K562 (cell line): ENCODE measurements around the gene CCN5. TPM values are rescaled to one million over a fixed set of nuclear protein-coding genes. Genes with fewer than 3 reads are reported as not detected.

ENCODE experiments used
- CBX3 ChIP-seq, 2 experiments: IDR thresholded peaks; 1 replicate in 1 of 2; 2 replicates in 1 of 2; pipeline ENCODE4 v1.6.1; 2012; ENCODE audit warnings: inconsistent platforms in 2 of 2, low read length in 2 of 2, borderline replicate concordance in 1 of 2, control low read depth in 1 of 2
- GTF2B ChIP-seq: IDR thresholded peaks from 2 replicates; pipeline ENCODE4 v1.6.1; 2011; ENCODE audit not compliant: insufficient read length; ENCODE audit errors: extremely low read depth
- LEF1 ChIP-seq: fragments of 450-650 bp; IDR thresholded peaks from 2 replicates; pipeline ENCODE4 v1.6.1; 2016; ENCODE audit warnings: mild to moderate bottlenecking
- MNT ChIP-seq, 2 experiments: fragments of 450-650 bp; conservative IDR thresholded peaks; 2 replicates each; pipeline ENCODE4 v1.6.1; 2017; ENCODE audit warnings: mild to moderate bottlenecking in 2 of 2, moderate library complexity in 2 of 2
- PURB ChIP-seq: sonication (generic); formaldehyde crosslinking; IDR thresholded peaks from 2 replicates; pipeline ENCODE4 v1.9.0; 2021; ENCODE audit warnings: low read depth, mild to moderate bottlenecking, missing genetic modification reagents
- SMARCC2 ChIP-seq: fragments of 450-650 bp; IDR thresholded peaks from 2 replicates; pipeline ENCODE4 v1.6.1; 2017; ENCODE audit warnings: antibody characterized with exemption, moderate library complexity, mild to moderate bottlenecking, low read depth
- TAF1 ChIP-seq: IDR thresholded peaks from 2 replicates; pipeline ENCODE4 v1.6.1; 2011; ENCODE audit warnings: mild to moderate bottlenecking, low read length, moderate library complexity; ENCODE audit not compliant: insufficient read depth, control insufficient read depth, severe bottlenecking; ENCODE audit errors: extremely low read depth
- ZFP1 ChIP-seq: fragments of 450-650 bp; formaldehyde crosslinking; IDR thresholded peaks from 2 replicates; pipeline ENCODE4 v1.4.0; 2020; ENCODE audit warnings: mild to moderate bottlenecking, mixed read lengths
- ZKSCAN3 ChIP-seq: fragments of 250-450 bp; sonication (Bioruptor Pico); IDR thresholded peaks from 2 replicates; pipeline ENCODE4 v1.4.0; 2020
- ZNF589 ChIP-seq: fragments of 200-800 bp; sonication (Bioruptor generic); IDR thresholded peaks from 2 replicates; pipeline ENCODE4 v1.6.1; 2016; ENCODE audit warnings: low read depth, missing genetic modification characterization, missing compliant biosample characterization
- polyA plus RNA-seq, 8 experiments: library from polyadenylated mRNA; depleted of rRNA in 4 of 8; stranded (reverse) in 5 of 8; unstranded in 3 of 8; fragments of >200 nt; fragmentation: Nextera tagmentation in 2 of 8; fragmentation: Illumina TruSeq in 1 of 8; extraction: Ambion mirVana in 2 of 8; extraction: Trizol in 1 of 8; gene quantifications; 2 replicates each; pipeline versions ENCODE4 v1.2.1 to v1.2.3, GENCODE V29; 2011 to 2014; ENCODE audit warnings: inconsistent platforms in 1 of 8, missing spikeins in 1 of 8
- total RNA-seq, 7 experiments: library from RNA; depleted of rRNA in 6 of 7; stranded (reverse); fragments of >200 nt in 6 of 7; fragmentation: Illumina TruSeq in 2 of 7; extraction: Trizol in 2 of 7; gene quantifications; 2 replicates each; pipeline versions ENCODE4 v1.2.1 to v1.2.3, GENCODE V29; 2011 to 2021; ENCODE audit warnings: low replicate concordance in 1 of 7
- TF ChIP-seq, protein P1 (sequence below), 3 experiments: fragments of 200-800 bp in 1 of 3; fragments of 250-450 bp in 1 of 3; fragments of 450-650 bp in 1 of 3; sonication (Bioruptor Pico) in 1 of 3; sonication (Bioruptor generic) in 1 of 3; formaldehyde crosslinking in 1 of 3; IDR thresholded peaks; 2 replicates each; pipeline versions ENCODE4 v1.6.1 to v1.8.0; 2016 to 2022; ENCODE audit warnings: mild to moderate bottlenecking in 2 of 3, missing genetic modification characterization in 2 of 3, missing compliant biosample characterization in 1 of 3, moderate library complexity in 1 of 3
- TF ChIP-seq, protein P2 (sequence below): sonication (generic); formaldehyde crosslinking; IDR thresholded peaks from 2 replicates; pipeline ENCODE4 v1.5.0; 2020; ENCODE audit warnings: missing genetic modification reagents
- TF ChIP-seq, protein P3 (sequence below), 2 experiments: fragments of 450-650 bp; IDR thresholded peaks; 2 replicates each; pipeline ENCODE4 v1.6.1; 2018; ENCODE audit warnings: mild to moderate bottlenecking in 2 of 2, low read depth in 1 of 2; ENCODE audit not compliant: partially characterized antibody in 2 of 2

Gene CCN5
- total and polyA plus RNA-seq, 9 of the 15 experiments (the other 6 are each of a cell fraction or from before 2014, with no cell fraction given): not detected

DNA sequence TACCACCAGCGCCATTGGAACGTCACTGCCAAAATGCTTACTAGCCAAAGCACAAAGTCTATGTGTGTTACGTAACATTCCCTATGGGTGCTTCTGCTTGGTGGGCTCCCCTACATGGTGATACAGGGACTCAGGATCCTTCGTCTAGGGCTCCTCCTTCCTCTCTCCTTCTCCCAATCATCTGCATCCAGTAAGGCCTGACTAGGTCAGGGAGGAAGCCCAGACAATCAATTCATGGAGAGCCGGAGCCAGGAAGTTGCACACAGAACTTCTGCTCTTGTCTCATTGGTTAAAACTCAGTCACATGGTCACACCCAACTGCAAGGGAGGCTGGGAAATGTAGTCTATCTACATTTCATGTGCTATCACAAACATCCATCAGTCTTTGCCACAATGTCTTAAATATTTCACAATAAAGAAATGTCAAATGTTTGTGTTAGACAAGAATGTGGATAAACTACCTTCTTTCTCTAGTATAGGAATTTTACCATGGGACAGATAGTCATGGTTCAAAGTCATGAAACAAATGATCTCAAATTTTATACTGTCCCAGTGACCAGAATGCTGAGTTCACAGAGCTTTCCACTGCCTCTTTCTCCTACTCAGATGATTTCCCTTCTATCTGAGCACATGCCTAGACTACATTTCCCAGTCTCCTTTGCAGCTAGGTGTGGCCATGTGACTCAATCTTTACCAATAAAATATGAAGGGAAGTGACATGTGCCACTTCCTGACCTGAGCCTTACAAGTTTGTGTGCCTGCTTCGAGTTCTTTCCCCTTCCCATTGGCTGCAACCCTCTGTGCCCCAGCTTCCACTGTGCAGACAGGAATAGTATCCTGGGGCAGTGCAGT is 21.2 kb downstream of the CCN5 start (continued):
- TF ChIP-seq, protein P1, sequence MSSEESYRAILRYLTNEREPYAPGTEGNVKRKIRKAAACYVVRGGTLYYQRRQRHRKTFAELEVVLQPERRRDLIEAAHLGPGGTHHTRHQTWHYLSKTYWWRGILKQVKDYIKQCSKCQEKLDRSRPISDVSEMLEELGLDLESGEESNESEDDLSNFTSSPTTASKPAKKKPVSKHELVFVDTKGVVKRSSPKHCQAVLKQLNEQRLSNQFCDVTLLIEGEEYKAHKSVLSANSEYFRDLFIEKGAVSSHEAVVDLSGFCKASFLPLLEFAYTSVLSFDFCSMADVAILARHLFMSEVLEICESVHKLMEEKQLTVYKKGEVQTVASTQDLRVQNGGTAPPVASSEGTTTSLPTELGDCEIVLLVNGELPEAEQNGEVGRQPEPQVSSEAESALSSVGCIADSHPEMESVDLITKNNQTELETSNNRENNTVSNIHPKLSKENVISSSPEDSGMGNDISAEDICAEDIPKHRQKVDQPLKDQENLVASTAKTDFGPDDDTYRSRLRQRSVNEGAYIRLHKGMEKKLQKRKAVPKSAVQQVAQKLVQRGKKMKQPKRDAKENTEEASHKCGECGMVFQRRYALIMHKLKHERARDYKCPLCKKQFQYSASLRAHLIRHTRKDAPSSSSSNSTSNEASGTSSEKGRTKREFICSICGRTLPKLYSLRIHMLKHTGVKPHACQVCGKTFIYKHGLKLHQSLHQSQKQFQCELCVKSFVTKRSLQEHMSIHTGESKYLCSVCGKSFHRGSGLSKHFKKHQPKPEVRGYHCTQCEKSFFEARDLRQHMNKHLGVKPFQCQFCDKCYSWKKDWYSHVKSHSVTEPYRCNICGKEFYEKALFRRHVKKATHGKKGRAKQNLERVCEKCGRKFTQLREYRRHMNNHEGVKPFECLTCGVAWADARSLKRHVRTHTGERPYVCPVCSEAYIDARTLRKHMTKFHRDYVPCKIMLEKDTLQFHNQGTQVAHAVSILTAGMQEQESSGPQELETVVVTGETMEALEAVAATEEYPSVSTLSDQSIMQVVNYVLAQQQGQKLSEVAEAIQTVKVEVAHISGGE (CRISPR knock-in tag; IDR thresholded peaks at IDR 0.05): peak in 1 of 3 experiments; percentile 91; a peak in 2 of 6 replicates
- TF ChIP-seq CBX3 (IDR thresholded peaks at IDR 0.05; ENCODE audit: borderline replicate concordance in 1 of 2, low read length in 2 of 2) (no peak; a peak in 1 of 3 replicates), GTF2B (no peak), PURB (no peak), ZFP1 (CRISPR knock-in tag) (no peak), SMARCC2 (no peak), ZKSCAN3 (CRISPR knock-in tag) (no peak), LEF1 (no peak), TAF1 (no peak), MNT (conservative IDR thresholded peaks at IDR 0.05) (no peak), ZNF589 (CRISPR knock-in tag) (no peak)
- TF ChIP-seq, protein P2, sequence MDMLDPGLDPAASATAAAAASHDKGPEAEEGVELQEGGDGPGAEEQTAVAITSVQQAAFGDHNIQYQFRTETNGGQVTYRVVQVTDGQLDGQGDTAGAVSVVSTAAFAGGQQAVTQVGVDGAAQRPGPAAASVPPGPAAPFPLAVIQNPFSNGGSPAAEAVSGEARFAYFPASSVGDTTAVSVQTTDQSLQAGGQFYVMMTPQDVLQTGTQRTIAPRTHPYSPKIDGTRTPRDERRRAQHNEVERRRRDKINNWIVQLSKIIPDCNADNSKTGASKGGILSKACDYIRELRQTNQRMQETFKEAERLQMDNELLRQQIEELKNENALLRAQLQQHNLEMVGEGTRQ (CRISPR knock-in tag): peak; percentile 96
- TF ChIP-seq, protein P3, sequence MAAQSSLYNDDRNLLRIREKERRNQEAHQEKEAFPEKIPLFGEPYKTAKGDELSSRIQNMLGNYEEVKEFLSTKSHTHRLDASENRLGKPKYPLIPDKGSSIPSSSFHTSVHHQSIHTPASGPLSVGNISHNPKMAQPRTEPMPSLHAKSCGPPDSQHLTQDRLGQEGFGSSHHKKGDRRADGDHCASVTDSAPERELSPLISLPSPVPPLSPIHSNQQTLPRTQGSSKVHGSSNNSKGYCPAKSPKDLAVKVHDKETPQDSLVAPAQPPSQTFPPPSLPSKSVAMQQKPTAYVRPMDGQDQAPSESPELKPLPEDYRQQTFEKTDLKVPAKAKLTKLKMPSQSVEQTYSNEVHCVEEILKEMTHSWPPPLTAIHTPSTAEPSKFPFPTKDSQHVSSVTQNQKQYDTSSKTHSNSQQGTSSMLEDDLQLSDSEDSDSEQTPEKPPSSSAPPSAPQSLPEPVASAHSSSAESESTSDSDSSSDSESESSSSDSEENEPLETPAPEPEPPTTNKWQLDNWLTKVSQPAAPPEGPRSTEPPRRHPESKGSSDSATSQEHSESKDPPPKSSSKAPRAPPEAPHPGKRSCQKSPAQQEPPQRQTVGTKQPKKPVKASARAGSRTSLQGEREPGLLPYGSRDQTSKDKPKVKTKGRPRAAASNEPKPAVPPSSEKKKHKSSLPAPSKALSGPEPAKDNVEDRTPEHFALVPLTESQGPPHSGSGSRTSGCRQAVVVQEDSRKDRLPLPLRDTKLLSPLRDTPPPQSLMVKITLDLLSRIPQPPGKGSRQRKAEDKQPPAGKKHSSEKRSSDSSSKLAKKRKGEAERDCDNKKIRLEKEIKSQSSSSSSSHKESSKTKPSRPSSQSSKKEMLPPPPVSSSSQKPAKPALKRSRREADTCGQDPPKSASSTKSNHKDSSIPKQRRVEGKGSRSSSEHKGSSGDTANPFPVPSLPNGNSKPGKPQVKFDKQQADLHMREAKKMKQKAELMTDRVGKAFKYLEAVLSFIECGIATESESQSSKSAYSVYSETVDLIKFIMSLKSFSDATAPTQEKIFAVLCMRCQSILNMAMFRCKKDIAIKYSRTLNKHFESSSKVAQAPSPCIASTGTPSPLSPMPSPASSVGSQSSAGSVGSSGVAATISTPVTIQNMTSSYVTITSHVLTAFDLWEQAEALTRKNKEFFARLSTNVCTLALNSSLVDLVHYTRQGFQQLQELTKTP (IDR thresholded peaks at IDR 0.05; ENCODE audit: low read depth in 1 of 2, partially characterized antibody in 2 of 2): peak in 1 of 2 experiments; percentile 89
